KG1 (cell line): ENCODE results near the gene MYO6.
"Not testable (repeated sequence)": the region's sequence is repeated elsewhere in the genome, so short reads cannot be mapped to it uniquely, and the experiment has no call there.

Experiments used
- DNase-seq: peaks from one replicate; lab custom pipeline; 2025; lab: John Stamatoyannopoulos, UW

MYO6 gene

DNA sequence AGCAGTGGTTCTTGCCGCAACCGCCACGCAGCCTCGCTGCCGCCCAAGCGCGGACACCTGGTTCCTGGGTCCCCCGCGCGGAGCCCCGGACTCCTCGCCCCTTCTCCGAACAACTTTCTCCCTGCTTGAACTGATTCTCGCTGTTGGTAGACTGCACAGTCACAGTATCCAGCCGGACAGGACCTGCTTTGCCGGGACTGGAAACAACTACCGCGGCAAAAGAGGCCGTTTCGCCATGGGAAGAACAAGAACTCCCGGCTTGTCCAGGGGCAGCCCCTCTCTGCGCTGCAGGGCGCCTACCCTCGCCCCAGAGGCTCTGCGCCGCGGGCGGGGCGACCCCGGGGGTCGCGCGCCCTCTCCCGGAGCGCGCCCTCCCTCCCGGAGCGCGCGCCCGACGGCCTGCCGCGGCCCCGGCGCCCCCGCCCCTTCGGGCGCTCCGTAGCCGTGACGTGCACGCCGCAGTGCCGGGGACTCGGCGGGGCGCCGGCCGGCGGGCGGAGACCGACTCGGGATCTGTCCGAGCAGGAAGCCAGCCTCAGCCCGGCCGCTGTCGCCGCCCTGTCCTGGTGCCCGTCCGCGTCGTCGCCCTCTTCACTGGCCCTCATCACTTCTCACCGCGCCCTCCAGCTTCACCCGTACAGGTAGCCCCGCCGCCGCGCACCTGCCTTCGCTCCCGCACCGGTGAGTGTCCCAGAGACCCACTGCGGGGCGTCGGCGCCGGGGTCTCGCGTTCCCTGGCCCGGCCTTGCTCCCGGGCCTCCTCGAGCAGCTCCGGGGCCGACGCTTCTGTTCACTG is at the start of gene MYO6:
TSS of gene MYO6 (plus strand) at position 497 of the 796 bp plus-strand sequence. CDS start 68,309 bp downstream, outside the sequence.
- DNase-seq, result no peak

DNA sequence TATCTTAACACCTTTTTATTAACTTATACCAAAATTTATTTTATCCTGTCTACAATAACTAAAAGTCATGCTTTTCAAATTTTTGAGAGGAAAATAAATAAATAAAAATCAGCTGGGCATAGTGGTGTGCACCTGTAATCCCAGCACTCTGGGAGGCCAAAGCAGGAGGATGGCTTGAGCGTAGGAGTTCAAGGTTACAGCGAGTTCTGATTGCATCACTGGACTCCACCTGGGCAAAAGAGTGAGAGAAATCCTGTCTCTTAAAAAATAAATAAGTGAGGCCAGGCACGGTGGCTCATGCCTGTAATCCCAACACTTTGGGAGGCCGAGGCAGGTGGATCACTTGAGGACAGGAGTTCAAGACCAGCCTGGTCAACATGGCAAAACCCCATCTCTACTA is 40.7 kb upstream of the MYO6 start:
- not testable (repeated sequence) for DNase-seq

DNA sequence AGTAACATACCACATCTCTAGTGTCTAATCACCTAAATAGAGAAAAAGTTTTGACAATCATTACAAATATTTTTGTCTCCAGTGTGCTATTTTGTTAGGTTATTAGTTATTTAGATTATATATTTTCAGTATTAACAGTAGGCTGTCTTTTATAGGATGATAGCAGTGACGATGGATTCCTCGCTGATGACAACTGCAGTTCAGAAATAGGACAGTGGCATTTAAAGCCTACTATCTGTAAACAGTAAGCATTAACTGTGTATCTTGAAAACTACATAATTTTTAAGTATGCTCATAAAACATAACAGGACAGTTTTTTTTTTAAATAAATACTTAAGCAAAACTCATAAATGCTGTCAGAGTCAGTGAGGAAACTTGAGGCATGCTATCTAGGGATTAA is 37.9 kb upstream of the MYO6 start:
- DNase-seq, result no peak

DNA sequence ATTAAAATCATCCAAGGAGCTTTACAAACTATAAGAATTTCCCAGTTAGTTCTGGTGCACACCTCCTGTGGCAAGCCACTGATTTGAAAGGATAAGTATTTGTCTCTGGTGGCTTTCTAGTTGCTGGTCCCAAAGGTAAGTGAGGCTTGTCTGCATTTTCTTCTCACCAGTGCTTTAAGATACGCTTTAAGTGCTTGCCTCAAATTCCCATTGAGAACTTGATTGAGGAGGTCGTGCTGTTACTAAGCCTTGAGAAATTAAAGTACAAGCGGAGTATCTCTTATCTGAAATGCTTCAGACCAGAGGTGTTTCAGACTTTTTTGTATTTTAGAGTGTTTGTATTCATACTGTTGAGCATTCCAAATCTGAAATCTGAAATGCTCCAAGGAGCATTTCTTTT is 29.9 kb upstream of the MYO6 start:
- no peak for DNase-seq

DNA sequence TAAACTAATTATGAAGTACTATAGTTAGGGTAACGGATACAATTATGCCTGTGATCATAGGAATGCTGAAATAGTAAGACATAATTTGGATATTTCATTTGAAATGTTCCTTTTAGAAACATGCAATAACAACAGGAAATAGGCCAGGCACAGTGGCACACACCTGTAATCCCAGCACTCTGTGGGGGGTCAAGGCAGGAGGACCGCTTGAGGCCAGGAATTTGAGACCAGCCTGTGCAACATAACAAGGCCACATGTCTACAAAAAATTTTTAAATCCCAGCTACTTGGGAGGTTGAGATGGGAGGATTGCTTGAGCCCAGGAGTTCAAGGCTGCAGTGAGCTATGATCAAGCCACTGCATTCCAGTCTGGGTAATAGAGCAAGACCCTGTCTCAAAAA is 25.7 kb upstream of the MYO6 start:
- DNase-seq, result no peak

DNA sequence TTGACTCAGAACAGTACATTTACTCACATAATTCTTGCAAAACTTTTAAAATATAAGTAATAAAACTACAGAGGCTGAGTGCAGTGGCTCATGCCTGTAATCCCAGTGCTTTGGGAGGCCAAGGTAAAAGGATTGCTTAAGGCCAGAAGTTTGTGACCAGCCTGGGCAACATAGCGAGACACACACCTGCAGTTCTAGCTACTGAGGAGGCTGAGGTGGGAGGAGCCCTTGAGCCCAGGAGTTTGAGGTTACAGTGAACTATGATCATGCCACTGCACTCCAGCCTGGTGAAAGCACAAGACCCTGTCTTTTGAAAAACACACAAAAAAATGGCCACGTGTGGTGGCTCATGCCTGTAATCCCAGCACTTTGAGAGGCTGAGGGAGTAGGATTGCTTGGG is 21.8 kb upstream of the MYO6 start:
- no peak for DNase-seq

DNA sequence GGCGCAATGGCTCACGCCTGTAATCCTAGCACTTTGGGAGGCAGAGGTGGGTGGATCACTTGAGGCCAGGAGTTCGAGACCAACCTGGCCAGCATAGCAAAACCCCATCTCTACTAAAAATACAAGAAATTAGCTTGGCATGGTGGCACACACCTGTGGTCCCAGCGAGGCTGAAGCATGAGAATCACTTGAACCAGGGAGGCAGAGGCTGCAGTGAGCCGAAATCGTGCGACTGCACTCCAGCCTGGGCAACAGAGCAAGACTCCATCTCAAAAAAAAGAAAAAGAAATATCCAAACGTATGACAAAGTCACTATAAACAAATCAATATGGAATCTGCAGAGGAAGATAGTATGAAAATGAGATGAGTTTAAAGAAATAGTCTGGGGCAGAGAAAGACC is 18.0 kb upstream of the MYO6 start:
- DNase-seq, result not testable (repeated sequence)

DNA sequence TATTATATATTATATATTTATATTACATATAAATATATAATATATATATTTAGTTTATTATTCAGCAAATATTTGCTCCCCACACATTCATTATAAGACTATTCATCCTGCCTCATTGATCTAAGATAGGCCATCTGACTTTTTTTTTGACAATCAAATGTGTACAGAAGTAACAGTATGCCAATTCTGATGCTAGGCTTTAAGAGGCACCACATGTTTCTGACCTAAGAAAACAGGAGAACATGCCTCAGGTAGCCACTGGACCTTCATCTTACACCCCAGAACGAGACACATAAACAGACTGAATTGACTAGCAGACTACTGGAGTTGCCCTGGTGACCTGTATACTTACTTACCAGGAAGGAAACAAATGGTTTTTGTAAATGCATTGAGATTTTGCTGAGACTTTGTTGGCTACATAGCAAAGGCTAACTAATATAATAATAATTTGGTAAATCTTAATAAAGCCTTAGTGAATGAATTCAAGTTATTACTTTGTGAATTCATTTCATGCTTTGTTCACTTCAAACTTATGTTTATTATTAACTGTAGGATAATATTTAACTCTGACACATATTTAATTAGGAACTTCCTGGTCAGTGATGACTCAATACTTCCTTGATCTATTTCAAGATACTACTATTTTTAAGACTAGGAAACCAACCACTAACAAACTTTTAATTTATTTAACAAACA is 13.4 kb upstream of the MYO6 start:
- no peak for DNase-seq

DNA sequence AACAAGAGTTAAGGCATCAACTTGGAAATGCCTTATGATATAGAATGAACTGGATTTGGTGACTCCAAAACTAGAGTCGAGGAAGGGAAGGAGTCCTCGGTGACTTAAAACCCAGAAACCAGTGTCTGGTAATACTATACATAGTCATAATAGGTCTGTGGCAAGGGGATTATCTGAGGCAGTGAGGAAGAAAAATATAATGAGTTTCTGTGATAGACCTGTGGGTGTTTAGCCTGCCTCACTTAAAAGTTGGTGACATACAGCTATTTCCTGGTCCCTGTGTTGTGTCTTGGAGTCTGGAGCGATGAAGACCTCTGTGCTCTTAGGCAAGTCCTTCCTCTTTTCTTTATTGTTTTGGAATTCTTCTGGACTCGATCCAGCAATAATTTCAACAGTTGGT is 5.1 kb upstream of the MYO6 start:
- no peak for DNase-seq

DNA sequence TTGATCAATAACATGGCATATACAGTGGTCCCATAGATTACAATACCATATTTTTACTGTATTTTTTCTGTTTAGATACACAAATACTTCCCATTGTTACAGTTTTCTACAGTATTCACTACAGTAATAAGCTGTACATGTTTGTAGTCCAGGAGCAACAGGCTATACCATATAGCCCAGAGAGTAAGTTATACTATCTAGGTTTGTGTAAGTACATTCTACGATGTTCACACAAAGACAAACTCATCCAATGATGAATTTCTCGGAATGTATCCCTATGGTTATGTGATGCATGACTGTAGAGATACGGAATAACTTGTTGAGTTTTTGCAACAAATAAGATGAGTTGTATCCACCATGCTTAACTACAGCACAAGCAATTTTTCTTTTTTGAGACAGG is 3.6 kb upstream of the MYO6 start:
- no peak for DNase-seq

DNA sequence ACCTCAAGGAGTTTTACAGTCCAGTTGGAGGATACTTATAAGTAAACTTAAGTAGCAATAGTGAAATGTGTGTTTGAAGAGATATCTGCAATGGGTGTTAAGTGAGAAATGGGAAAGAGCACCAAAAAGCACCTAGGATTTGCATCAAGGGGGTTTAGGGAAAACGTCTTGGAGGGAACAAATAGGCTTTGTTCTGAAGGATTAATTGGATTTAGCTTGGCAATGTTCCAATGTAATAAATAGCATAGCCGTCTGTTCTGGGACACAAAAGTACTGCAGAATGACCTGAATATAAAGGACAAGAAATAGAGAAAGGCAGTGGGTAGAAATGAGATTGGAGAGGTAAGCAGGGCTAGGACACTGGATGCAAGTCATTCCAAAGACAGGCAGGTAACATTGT is 2.8 kb upstream of the MYO6 start:
- DNase-seq, result no peak

DNA sequence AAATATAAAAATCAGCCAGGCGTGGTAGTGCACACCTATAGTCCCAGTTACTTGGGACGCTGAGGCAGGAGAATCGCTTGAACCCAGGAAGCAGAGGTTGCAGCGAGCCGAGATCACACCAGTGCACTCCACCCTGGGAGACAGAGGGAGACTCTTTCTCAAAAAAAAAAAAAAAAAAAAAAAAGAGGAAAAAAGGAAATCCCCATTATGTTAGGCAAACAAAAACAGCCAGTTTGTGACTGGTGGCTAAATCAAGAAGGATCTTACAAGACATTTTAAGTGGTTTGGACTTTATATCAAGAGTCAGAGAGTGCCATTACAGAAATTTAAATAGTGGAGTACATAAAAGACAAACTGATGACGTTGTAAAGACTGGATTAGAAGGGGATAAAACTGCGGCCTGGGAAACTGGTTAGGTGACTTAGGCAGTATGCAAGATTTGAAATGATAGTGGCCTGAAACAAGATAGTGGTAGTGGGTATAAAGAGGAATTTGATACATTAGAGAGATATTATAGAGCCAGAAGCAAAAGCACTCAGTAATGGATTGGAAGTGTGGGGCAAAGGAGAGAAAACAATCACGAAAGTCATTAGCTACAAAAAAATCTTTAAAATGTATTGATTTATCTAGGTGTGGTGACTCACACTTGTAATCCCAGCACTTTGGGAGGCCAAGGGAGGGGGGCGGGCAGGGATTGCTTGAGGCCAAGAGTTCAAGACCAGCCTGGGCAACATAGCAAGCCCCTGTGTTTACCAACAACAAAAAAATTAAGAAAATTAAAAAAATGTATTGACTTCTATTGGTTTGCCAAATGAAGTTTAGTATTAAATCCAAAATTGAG is 1.7 kb upstream of the MYO6 start:
- no peak for DNase-seq

DNA sequence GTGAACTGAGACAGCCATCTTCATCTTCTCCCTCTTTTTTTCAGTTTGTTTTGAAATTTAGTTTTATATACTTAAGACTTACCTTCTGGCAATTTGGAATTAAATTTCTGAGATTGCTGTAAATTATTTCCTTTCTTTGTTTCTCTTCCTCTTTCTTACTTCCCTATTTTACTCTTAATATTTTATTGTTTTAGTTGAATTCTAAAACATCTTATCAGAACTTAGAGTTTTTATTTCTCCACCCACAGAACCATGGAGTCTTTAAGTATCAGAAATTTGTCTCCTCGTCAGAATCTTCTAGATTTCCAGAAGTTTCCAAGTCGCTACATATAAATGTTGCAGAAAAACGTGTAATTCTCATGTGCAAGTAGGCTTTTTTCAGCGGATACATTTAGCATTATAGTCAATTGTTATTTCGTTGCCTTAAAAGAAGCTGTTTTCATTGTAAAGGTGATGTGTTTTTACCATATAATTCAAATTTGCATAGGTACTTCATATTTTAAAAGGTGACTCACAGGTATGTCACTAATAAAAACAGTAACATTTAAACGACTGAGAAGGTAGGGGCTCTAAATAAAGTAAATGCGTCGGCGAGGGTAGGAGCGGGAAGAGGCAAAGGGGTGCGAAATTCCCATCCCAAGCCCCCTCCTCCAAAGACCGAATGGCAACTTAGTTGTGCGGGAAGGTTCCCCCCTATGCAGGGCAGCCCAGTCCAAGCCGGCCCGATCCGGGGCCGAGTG is 866 bp upstream of the MYO6 start:
- DNase-seq, result no peak

DNA sequence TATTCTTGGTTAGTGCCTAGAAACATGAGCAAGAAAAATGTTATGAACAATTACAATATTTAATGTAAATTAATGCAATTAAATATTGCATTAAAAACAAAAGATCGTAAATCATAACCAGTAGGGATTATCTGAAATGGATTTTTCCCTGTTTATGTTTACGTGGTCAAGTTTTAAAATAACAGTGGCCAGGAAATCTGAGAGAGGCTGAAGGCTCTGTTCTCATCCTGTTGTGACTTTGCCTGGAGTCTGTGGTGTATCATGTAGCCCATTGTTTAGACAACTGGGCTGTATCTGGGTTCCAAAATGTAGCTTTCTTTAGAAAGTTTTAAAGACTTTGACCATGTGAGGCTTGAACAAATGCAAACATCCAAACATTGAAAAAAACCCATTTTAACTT is 2.4 kb downstream of the MYO6 start:
- DNase-seq, result no peak

DNA sequence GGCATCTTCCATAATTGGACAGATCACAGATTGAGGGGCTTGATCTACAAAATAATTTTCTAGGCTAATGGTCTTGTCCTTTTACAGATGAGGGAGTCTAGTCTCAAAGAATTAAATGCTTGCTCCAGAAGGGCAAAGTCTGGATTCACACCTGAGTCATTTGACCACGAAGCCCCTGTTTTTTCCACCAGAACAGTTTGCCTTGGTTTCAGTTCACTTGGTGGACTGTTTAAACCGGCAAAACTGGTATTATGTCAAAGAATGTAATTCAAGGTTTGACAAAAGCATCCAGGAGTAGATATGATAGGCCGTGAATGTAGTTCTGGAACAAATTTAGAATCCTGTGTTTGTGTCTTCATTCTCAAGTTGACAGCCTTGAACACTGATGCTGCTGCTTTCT is 3.3 kb downstream of the MYO6 start:
- DNase-seq, result no peak

DNA sequence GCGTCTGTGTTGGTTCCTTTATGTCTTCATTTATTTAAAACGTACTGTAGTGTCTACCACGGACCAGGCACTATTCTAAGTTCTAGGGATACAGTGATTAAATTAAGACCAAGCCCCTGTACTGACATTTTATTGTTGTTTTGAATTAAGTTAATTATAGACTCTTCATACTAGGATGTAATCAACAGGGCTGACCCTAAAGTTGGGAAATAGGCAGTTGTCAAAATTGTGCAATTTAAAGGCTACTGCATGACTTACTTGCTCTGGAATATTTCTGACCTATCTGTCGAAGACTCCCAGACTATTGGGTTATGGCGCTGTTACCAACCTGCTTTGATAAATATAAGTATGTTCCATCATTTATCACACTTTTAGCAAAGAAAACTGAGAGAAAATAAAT is 6.7 kb downstream of the MYO6 start:
- DNase-seq, result no peak

DNA sequence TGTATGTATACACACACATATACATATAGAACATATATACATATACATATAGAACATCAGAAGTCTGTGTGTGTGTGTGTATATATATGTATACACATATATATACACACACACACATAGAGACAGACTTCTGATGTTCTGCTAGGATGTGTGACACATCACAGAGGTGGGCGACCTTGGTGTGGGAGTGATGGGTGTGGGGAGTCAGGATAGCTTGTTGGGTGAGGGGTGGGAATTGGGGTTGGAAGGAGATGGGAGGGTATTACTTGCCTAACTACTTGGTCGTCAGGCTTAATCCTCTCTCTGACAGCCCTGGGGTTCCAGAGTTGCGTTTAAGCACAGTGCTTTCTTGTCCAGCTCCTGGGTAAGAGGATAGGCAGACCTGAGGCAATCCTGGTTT is 8.3 kb downstream of the MYO6 start:
- DNase-seq, result no peak

DNA sequence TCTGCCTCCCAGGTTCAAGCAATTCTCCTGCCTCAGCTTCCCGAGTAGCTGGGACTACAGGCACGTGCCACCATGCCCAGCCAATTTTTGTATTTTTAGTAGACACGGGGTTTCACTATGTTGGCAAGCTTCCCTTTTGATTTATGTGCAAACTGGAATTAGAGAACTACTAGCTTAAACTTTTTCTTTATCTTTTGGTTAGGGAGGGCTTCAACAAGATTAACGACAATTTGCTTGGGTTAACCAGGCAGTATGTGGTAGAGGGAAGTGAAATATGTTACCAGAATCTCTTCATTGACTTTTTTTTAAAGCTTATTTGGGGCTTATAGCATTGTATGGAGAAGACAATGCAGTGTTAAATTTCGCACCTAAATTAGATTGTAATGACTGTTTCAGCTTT is 9.0 kb downstream of the MYO6 start:
- no peak for DNase-seq

DNA sequence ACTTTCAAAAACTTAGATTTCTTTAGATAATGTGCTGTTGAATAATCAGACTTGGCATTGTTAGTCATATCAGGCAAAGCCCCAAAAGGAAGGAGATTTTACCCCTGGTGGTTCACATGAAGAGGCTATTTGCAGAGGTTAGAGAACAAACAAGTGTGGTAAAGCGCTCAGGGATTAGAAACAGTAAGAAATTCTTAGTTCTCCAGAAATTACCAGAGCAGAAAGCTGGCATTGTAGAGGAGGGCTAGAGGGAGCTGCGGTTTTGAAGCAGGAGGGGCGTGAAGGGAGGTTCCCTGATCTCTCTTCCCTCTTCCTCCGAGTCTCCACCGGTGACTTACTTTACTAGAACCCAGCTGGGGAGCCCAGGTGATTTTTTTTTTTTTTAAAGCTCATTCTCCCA is 10.2 kb downstream of the MYO6 start:
- DNase-seq, result no peak

DNA sequence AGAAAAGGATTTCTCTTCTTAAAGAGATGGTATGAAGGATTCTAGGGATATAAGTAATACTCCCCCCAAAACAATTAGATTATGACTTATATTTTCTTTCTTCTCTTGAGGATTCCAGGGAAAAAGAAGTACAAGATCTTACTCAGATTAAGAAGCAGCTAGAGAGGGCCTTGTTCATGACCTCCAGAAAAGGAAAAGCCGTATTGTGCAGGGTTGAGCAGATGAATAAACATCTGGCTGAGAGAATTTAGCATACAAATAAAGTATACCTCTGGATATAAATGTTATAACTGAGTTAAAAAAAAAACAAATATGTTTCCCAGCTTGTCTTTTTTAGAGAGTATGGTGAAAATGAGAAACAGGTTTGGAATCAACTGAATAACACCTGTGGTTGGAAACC is 11.3 kb downstream of the MYO6 start:
- DNase-seq, result no peak

DNA sequence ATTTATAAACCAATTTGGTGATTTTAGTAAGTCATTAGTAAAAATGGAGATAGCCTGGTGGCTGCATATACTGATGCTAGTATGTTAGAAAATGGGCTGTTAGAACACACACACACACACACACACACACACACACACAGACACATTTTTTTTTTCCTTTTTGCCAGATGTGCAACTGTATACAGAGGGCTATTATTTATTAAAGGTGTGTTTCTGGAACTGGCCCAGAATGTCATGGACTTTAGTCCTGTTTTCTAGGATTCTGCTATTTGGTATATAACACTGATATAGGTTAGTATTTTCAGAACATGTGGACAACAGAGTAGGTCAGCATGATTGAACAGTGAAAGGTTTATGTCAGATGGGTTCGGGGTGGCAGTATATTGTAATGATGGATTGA is 12.4 kb downstream of the MYO6 start:
- no peak for DNase-seq

DNA sequence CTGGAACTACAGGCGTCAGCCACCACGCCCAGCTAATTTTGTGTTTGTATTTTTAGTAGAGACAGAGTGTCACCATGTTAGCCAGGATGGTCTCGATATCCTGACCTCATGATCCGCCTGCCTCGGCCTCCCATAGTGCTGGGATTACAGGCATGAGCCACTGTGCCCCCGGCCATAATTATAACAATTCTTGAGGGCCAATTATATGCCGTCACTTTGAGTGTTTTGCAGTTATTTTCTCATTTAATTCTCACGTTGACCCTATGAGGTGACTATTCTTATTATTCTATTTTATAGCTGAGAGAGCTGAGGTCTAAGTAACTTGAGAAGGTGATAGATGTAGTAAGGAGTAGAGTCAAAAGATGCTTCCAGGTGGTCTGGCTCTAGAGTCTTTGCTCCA is 13.0 kb downstream of the MYO6 start:
- DNase-seq, result no peak
